ENCODE measurements around the gene WWOX. TPM values are rescaled to one million over a fixed set of nuclear protein-coding genes. Genes with fewer than 3 reads are reported as not detected.
"Not testable (repeated sequence)": the region's sequence is repeated elsewhere in the genome, so short reads cannot be mapped to it uniquely, and the experiment has no call there.

WWOX gene
- total and polyA plus RNA-seq, 2 of the 8 experiments (the other 6 are each of a cell fraction or from before 2014, with no cell fraction given), result 5.4 to 16.7 TPM

DNA sequence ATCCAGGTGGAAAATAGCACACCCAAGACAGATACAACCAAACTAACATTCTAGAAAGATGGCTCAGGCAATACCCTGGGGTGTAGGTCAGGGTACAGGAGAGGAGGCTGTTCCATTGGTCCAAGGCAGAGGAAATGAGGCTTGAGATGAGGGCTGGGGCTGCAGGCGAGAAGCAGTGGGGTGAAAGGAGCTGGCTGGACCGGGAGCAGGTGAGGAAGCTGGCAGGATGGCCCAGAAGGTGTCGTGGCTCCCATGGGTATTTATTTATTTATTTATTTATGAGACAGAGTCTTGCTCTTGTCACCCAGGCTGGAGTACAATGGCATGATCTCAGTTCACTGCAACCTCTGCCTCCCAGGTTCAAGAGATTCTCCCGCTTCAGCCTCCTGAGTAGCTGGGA, 1161.4 kb downstream of the WWOX start:
- not testable (repeated sequence) for H3K18ac ChIP-seq (ENCODE audit: extremely low read depth, low read length); H4K91ac ChIP-seq (replicated peaks; ENCODE audit: insufficient read length, low read length); H3K4me3 ChIP-seq (ENCODE audit: extremely low read depth in 1 of 4, insufficient read depth in 2 of 4, low read depth in 3 of 4, low read length in 4 of 4); H3K56ac ChIP-seq (replicated peaks; ENCODE audit: insufficient read length, low read depth, low read length); H3K4me1 ChIP-seq (replicated peaks in 1 of 4; ENCODE audit: control insufficient read depth in 3 of 4, insufficient read depth in 4 of 4, low read length in 3 of 4); H4K8ac ChIP-seq (ENCODE audit: extremely low read depth, insufficient read depth, low read length); H3K27me3 ChIP-seq (replicated peaks in 1 of 4; ENCODE audit: control insufficient read depth in 3 of 4, extremely low read depth in 1 of 4, insufficient read depth in 3 of 4, low read length in 3 of 4); H2AK5ac ChIP-seq (ENCODE audit: low read depth, low read length); H2BK15ac ChIP-seq (ENCODE audit: low read length); H3K79me2 ChIP-seq (ENCODE audit: control insufficient read depth in 1 of 2, insufficient read depth in 2 of 2, low read length in 2 of 2); H3K36me3 ChIP-seq (ENCODE audit: control insufficient read depth in 2 of 4, insufficient read depth in 4 of 4, low read length in 3 of 4); FAIRE-seq; H2BK20ac ChIP-seq (ENCODE audit: low read length); H3K9me3 ChIP-seq (ENCODE audit: insufficient read depth in 2 of 2, low read depth in 1 of 2, low read length in 1 of 2); H2BK120ac ChIP-seq (replicated peaks; ENCODE audit: low read depth, low read length); H3K79me1 ChIP-seq (ENCODE audit: low read depth, low read length); H3K23ac ChIP-seq (ENCODE audit: insufficient read length); H3K4me2 ChIP-seq (ENCODE audit: insufficient read depth in 1 of 2, low read depth in 2 of 2, low read length in 2 of 2); H3K27ac ChIP-seq (ENCODE audit: low read depth, low read length); DNase-seq (ENCODE audit: low read depth in 1 of 2, low spot score in 2 of 2); H4K20me1 ChIP-seq (replicated peaks in 1 of 2; ENCODE audit: control insufficient read depth in 1 of 2, insufficient read depth in 2 of 2, low read length in 2 of 2); H3K14ac ChIP-seq (ENCODE audit: insufficient read length); H3K4ac ChIP-seq (replicated peaks; ENCODE audit: insufficient read length, low read depth, low read length); H3K23me2 ChIP-seq (ENCODE audit: low read depth, low read length); H4K5ac ChIP-seq (ENCODE audit: insufficient read length, low read depth, low read length); H2BK5ac ChIP-seq (ENCODE audit: low read depth, low read length); H2BK12ac ChIP-seq (ENCODE audit: low read depth, low read length); H3K9ac ChIP-seq (replicated peaks in 1 of 4; ENCODE audit: extremely low read depth in 1 of 4, low read depth in 3 of 4, low read length in 3 of 4); H2AFZ ChIP-seq (ENCODE audit: low read length)
- 98% methylated on average over 4 of the region's 4 CpGs; no CpG with 5 or more reads in 1 of the 2 experiments for WGBS, 2 experiments (ENCODE audit: extremely low coverage in 1 of 2, insufficient coverage in 1 of 2, insufficient read length in 1 of 2, insufficient replicate concordance in 2 of 2, low coverage in 1 of 2, low lambda C conversion rate in 2 of 2, missing lambda C conversion rate in 1 of 2)
- ChIA-PET CTCF (ENCODE audit: partially characterized antibody) (interaction anchor here (0.7 to 2.5 kb wide), 14 partner anchors 8 to 448 kb away, joined by 3 to 9 read pairs (median 4); no protein-coding TSS in a partner anchor), POLR2A (ENCODE audit: partially characterized antibody) (interaction anchor here (0.6 kb wide), 1 partner anchor 14 kb away, joined by 3 read pairs; no protein-coding TSS in a partner anchor)

Data from H1 (cell line).